Measurements from ENCODE around the gene PRR5L.

The PRR5L gene

GRCh38 chr11:36361472-36361871, 65.4 kb downstream of the PRR5L start:
- no peak for DNase-seq

- DNase-seq = no peak
These were observed 65.9 kb downstream of the PRR5L start for GRCh38 chr11:36361901-36362391.

GRCh38 chr11:36362902-36363301, 66.8 kb downstream of the PRR5L start:
- DNase-seq = no peak

GRCh38 chr11:36363361-36364268, 67.5 kb downstream of the PRR5L start:
- no peak for DNase-seq

- no peak for DNase-seq
These were observed 68.7 kb downstream of the PRR5L start for GRCh38 chr11:36364551-36365325.

GRCh38 chr11:36365907-36366306, 69.8 kb downstream of the PRR5L start:
- no peak for DNase-seq

- no peak for DNase-seq
These were observed 72.0 kb downstream of the PRR5L start for GRCh38 chr11:36367806-36368680.

DNA sequence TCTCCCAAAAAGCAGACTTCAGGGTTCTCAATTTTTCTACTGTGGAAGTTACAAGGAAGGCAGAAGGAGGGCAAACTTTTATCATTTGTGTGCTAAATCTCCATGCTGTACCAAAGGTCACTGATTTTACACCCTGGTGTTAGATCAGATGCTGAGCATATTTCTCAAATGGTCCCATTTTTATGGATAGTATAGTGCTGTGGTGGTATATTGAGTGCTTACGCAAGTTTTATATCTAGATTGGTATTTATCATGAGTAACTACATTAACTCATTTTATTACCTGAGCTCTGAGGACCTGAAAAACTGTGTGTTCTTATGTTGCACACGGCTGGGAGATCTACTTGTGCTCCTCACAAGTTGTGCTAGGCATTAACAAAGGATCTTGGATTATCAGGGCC, 75.1 kb downstream of the PRR5L start:
- no peak for DNase-seq

DNA sequence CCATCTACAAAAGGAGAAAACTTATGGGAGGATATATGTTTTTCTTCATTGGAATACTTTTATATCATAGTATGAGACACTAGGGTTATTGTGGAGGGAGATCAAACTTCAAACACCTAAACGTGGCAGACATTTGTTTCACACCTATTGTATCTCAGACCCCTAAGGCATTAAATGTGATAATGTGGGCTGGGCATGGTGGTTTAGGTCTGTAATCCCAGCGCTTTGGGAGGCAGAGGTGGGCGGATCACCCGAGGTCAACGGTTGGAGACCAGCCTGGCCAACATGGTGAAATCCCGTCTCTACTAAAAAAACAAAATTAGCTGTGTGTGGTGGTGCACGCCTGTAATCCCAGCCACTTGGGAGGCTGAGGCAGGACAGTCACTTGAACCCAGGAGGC, 75.5 kb downstream of the PRR5L start:
- no peak for DNase-seq

GRCh38 chr11:36372101-36372771, 76.1 kb downstream of the PRR5L start:
- no peak for DNase-seq

DNA sequence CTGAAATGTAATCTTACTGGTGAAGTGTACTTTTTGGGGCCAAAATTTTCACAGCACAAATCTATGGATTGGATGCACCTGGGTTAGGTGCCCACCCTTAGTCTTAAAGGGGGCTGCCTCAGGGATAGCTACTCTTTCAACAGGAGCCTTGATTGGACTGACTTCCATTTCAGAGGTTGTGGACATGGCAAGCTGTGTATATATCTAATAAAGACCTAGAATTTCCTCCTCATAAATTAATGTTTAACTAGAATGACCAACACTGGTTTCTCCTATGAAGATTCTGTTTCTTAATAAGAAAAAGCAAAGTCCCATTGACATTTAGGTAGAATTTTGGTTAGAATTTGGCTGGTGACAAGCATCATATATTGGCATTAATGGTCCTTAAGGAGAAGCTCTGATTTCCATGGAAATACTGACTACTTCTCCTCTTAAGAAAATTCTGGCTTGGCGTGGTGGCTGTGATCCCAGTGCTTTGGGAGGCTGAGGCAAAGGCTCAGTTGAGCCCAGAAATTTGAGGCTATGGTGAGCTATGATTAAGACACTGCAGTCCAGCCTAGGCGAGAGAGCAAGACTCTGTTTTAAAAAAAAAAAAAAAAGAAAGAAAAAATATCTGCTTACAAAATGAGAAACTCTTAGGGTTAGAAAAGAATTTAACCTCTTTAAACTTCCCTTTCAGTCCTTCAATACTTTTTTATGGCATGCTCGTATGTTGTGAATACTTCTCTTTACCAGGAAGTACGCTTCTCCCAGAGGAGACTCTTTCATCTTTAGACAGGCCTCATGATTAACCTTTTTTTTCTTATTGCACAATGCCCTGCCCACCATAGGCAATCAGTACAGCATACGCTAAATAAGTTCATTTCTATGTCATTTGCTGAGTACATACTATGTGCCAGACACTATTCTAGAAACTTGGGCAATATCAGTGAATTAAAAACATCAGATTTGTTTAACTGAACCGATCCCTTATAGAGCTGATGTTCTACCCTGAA, 77.2 kb downstream of the PRR5L start:
- DNase-seq = no peak

- DNase-seq = no peak
These were observed 78.6 kb downstream of the PRR5L start for GRCh38 chr11:36374726-36375125.

DNA sequence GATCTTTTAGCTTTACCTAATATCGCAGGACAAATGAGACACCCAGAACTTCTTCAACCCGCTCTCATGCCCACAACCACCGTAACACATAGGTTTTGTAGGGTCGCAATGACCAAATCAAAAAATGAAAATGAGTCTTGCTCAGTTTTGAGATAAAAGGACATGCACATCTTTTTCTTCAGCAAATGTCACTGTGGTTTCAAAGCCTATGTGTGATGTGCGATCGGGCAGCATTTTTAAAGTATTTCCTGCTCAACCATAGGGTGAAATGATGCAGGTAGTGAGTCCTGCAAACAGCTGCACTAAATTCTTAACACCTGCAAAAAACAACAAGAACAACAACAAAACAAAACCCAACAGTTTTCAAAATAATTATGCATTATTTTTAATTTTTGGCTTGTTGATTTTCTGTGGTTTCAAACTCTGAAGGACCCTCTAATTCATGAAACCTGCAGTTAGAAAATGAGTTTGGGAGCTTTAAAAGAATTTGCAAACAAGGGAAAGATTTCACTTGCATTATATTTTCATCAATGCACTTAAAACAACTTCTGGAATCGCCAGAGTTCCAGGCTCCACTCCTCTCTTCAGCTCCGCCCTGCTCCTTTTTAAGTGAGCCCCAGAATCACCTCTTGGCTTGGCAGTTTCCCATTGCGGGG, 79.4 kb downstream of the PRR5L start:
- no peak for DNase-seq

DNA sequence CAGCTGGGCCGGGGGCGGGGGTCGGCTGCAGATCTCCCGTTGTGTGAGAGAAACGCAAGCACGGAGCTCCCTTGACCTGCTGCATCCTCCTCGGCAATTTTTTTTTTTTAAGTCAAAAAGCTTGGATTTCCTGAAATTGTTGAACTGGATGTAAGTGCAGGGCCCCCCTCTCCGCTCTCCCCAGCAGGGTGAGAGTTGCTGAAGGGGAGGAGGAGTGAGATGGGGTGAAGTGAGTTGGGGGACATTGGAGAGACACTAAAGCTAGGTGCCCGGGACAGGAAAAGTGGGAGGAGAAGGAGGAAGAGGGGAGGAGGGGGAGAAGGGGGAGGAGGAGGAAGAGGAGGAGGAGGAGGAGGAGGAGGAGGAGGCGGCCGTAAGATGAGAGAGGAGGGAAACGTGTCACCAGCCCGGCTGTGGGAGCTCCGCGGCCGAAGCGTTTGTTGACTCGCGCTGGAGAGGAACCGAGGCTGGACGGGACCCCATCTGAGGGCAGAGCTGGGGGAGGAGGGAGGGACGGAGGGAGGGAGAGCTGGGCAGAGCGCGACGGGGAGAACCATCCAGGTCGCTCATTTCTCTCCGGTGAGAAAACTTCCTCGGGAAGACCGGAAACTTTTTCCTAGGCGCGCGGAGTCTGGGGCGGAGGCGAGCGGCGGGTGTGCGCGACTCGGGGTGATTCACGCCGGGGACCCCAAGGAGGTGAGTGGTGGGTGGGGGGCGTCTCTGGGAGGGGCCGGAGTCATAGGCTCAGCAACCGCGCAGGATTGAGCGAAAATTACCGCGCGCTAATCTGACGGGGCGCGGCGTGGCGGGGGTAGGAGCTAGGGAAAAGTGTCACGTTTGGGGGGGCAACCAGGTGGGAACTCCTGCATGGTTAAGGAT, 80.2 kb downstream of the PRR5L start:
- DNase-seq = peak; percentile 35

DNA sequence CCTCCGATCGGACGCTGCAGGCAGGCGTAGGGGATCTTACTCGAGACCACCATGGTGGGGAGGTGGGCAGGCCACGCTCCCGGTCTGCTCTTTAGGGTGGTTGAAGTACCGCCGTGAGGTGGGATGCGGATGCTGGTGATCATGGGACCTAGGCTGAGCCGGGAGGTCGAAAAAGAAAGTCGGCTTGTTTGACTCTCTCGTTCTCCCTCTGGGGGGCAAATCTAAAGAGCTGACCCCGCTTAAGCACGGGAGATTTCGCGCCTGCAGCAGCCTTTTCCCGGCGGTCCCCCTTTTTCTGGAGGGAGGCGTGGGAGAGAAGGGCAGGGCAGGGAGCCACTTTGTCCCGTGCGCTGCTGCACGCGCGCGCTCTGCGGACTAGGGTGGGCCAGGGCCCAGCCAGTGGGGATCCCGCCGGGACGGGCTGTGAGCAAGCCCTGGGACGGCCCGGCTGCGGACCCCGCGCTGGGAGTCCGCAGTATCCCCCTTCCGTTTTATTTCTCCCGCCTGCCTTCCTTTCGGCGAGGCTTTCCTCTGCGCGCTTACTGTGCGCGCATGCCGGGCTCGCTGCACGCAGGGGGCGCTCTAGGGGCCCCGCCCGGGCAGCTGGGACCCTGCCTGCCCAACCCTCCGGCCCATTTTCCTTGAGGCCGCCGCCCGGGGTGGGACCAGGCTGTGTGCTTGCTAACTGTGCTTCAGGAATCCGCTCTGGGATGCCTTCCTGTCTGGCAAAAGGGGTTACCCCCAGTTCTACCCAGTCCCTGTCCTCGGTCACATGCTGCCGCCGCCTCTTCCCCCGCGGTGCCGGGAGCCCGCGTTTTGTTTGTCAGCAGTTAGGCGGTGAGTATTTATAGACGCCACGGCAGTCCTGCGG, 81.0 kb downstream of the PRR5L start:
- peak; percentile 58 for DNase-seq

- DNase-seq = no peak
These were observed 81.9 kb downstream of the PRR5L start for GRCh38 chr11:36377759-36378564.

GRCh38 chr11:36379653-36380052, 83.6 kb downstream of the PRR5L start:
- DNase-seq = no peak

Measured in midbrain (tissue), 1 donor.